HG03280 (cell line): ENCODE data around the gene HOXA1.
A peak's percentile ranks its signal among the peaks of the same experiment; 100 is the strongest.

Source experiments
- ATAC-seq: cut with Tn5 transposase; IDR thresholded peaks from one replicate; pipeline ENCODE4 v1.9.1; 2021; ENCODE audit warnings: mild to moderate bottlenecking, moderate library complexity; ENCODE audit not compliant: unreplicated experiment

Gene HOXA1

GRCh38 chr7:27095897-27096767, at the start of gene HOXA1:
Gene HOXA1 (minus strand): TSS chr7:27096000. CDS start chr7:27095912, 88 bp downstream.
- peak; percentile 89 for ATAC-seq

GRCh38 chr7:27145165-27145913, 49.5 kb upstream of the HOXA1 start:
- ATAC-seq = no peak

- no peak for ATAC-seq
These were observed 49.0 kb upstream of the HOXA1 start for GRCh38 chr7:27144781-27145164.

GRCh38 chr7:27143950-27144780, 48.4 kb upstream of the HOXA1 start:
- no peak for ATAC-seq

GRCh38 chr7:27143023-27143949, 47.5 kb upstream of the HOXA1 start, which contains the start of gene HOXA5:
Gene HOXA5 (minus strand): TSS chr7:27143681. CDS start chr7:27143607, 74 bp downstream.
- ATAC-seq = no peak

- ATAC-seq = no peak
These were observed 46.8 kb upstream of the HOXA1 start for GRCh38 chr7:27142580-27143022.

- no peak for ATAC-seq
These were observed 46.3 kb upstream of the HOXA1 start for GRCh38 chr7:27141923-27142579.

- no peak for ATAC-seq
These were observed 45.5 kb upstream of the HOXA1 start for GRCh38 chr7:27141137-27141922.

GRCh38 chr7:27140126-27140857, 44.5 kb upstream of the HOXA1 start:
- ATAC-seq = no peak

GRCh38 chr7:27139334-27140125, 43.7 kb upstream of the HOXA1 start:
- ATAC-seq = no peak

- no peak for ATAC-seq
These were observed 43.2 kb upstream of the HOXA1 start for GRCh38 chr7:27138985-27139333.

- ATAC-seq = no peak
These were observed 42.7 kb upstream of the HOXA1 start for GRCh38 chr7:27138472-27138871.

GRCh38 chr7:27137640-27138315, 42.0 kb upstream of the HOXA1 start:
- no peak for ATAC-seq

- no peak for ATAC-seq
These were observed 38.6 kb upstream of the HOXA1 start for GRCh38 chr7:27134392-27134791.

GRCh38 chr7:27133409-27134231, 37.8 kb upstream of the HOXA1 start:
- ATAC-seq = no peak

- no peak for ATAC-seq
These were observed 37.2 kb upstream of the HOXA1 start for GRCh38 chr7:27132978-27133377.
